GM12892 (cell line): ENCODE results near the gene WDR81.
"Not testable (repeated sequence)": the region's sequence is repeated elsewhere in the genome, so short reads cannot be mapped to it uniquely, and the experiment has no call there.

Source experiments
- DNase-seq: peaks from one replicate; pipeline ENCODE4 v3.0.0; 2011; ENCODE audit not compliant: insufficient read length
- FAIRE-seq: peaks from 2 replicates; lab custom pipeline; 2011; peaks lifted over from hg19 to GRCh38; lab: Jason Lieb, UNC
- POLR2A ChIP-seq: IDR thresholded peaks from 2 replicates; pipeline ENCODE4 v1.6.1; 2011; ENCODE audit warnings: low read depth, low read length, control low read depth
- POLR2AphosphoS5 ChIP-seq: IDR thresholded peaks from 2 replicates; pipeline ENCODE4 v1.6.1; 2011; ENCODE audit warnings: low read depth, low read length, control low read depth
- TAF1 ChIP-seq: IDR thresholded peaks from 2 replicates; pipeline ENCODE4 v1.6.1; 2011; ENCODE audit warnings: low read depth, mild to moderate bottlenecking, control low read depth, low read length, borderline replicate concordance

The WDR81 gene

GRCh38 chr17:1705004-1705403 lies 19.5 kb upstream of the WDR81 start:
- no peak for TF ChIP-seq POLR2A
- TF ChIP-seq POLR2AphosphoS5: no peak
- no peak for TF ChIP-seq TAF1
- no peak for DNase-seq
- no peak for FAIRE-seq

GRCh38 chr17:1707107-1707506 lies 17.4 kb upstream of the WDR81 start:
- no peak for FAIRE-seq
- TF ChIP-seq TAF1 (no peak), POLR2A (no peak), POLR2AphosphoS5 (no peak)

GRCh38 chr17:1708791-1709346 lies 15.6 kb upstream of the WDR81 start:
- not testable (repeated sequence) for FAIRE-seq, DNase-seq

More at GRCh38 chr17:1707107-1707506, 17.4 kb upstream of the WDR81 start:
- no peak for DNase-seq

GRCh38 chr17:1709403-1709951 lies 15.0 kb upstream of the WDR81 start:
- DNase-seq (no peak), FAIRE-seq (no peak)
- no peak for TF ChIP-seq POLR2A
- TF ChIP-seq TAF1: no peak
- TF ChIP-seq POLR2AphosphoS5: no peak

GRCh38 chr17:1709971-1710806 lies 14.3 kb upstream of the WDR81 start, which contains the start of gene TLCD2:
TLCD2 (minus strand) TSS chr17:1710377; CDS start chr17:1710242, 135 bp downstream.
- TF ChIP-seq TAF1 (no peak), POLR2A (no peak), POLR2AphosphoS5 (no peak)
- FAIRE-seq (no peak), DNase-seq (no peak)

- TF ChIP-seq POLR2AphosphoS5: no peak
- TF ChIP-seq TAF1: no peak
- FAIRE-seq (no peak), DNase-seq (no peak)
Measured at GRCh38 chr17:1710807-1711553, 13.5 kb upstream of the WDR81 start.

- FAIRE-seq (no peak), DNase-seq (no peak)
- TF ChIP-seq POLR2AphosphoS5: no peak
- TF ChIP-seq POLR2A: no peak
- no peak for TF ChIP-seq TAF1
Measured at GRCh38 chr17:1711804-1712203, 12.7 kb upstream of the WDR81 start.

GRCh38 chr17:1712271-1712670 lies 12.2 kb upstream of the WDR81 start:
- FAIRE-seq (no peak), DNase-seq (no peak)
- TF ChIP-seq TAF1 (no peak), POLR2A (no peak), POLR2AphosphoS5 (no peak)

GRCh38 chr17:1713160-1713877 lies 11.2 kb upstream of the WDR81 start:
- DNase-seq (no peak), FAIRE-seq (no peak)
- TF ChIP-seq POLR2A (no peak), TAF1 (no peak), POLR2AphosphoS5 (no peak)

- FAIRE-seq (no peak), DNase-seq (no peak)
- TF ChIP-seq POLR2A: no peak
- no peak for TF ChIP-seq POLR2AphosphoS5
- no peak for TF ChIP-seq TAF1
Measured at GRCh38 chr17:1713878-1714426, 10.6 kb upstream of the WDR81 start.
